Natural killer cell treated with Interleukin-12 subunit alpha and Interleukin-12 subunit beta and Interleukin-15 and Interleukin-18, amount 100 ng/mL, for 72 hours (primary cell): ENCODE data around the gene CARNS1. TPM values are rescaled to one million over a fixed set of nuclear protein-coding genes. Genes with fewer than 3 reads are reported as not detected.

Experiments
- ATAC-seq, 2 donors: fragments of 150-1000 bp; cut with Tn5 transposase in 1 of 2; sonication (Bioruptor Pico), chemical (Tn5 transposase) in 1 of 2; 2 replicates each; pipeline ENCODE4 v1.10.0; 2021
- DNase-seq: peaks from one replicate; pipeline ENCODE4 v3.0.0; 2022; ENCODE audit warnings: low spot score
- H3K27ac Mint-ChIP-seq, 2 donors: 1 replicate in 1 of 2; 2 replicates in 1 of 2; pipeline ENCODE4 v1.8.0; 2022; ENCODE audit warnings: mixed read lengths in 2 of 2, mild to moderate bottlenecking in 1 of 2, moderate library complexity in 1 of 2
- H3K27me3 Mint-ChIP-seq, 2 donors: 1 replicate in 1 of 2; 2 replicates in 1 of 2; pipeline ENCODE4 v1.8.0; 2022; ENCODE audit warnings: mixed read lengths in 2 of 2
- H3K36me3 Mint-ChIP-seq: one replicate; pipeline ENCODE4 v1.8.0; 2022; ENCODE audit warnings: mixed read lengths
- H3K4me1 Mint-ChIP-seq, 2 donors: 1 replicate in 1 of 2; 2 replicates in 1 of 2; pipeline ENCODE4 v1.8.0; 2022; ENCODE audit warnings: low read depth in 2 of 2, mixed read lengths in 2 of 2, mild to moderate bottlenecking in 1 of 2
- H3K4me3 Mint-ChIP-seq: one replicate; pipeline ENCODE4 v1.8.0; 2022; ENCODE audit warnings: mixed read lengths
- H3K9me3 Mint-ChIP-seq: 2 replicates; pipeline ENCODE4 v1.8.0; 2022; ENCODE audit warnings: mixed read lengths
- total RNA-seq, 2 donors: library from RNA; stranded (reverse); gene quantifications; one replicate each; pipeline ENCODE4 v1.2.3, GENCODE V29; 2022

CARNS1 gene
- total RNA-seq, 2 donors from 2014 or later: 2.3 to 4.9 TPM

DNA sequence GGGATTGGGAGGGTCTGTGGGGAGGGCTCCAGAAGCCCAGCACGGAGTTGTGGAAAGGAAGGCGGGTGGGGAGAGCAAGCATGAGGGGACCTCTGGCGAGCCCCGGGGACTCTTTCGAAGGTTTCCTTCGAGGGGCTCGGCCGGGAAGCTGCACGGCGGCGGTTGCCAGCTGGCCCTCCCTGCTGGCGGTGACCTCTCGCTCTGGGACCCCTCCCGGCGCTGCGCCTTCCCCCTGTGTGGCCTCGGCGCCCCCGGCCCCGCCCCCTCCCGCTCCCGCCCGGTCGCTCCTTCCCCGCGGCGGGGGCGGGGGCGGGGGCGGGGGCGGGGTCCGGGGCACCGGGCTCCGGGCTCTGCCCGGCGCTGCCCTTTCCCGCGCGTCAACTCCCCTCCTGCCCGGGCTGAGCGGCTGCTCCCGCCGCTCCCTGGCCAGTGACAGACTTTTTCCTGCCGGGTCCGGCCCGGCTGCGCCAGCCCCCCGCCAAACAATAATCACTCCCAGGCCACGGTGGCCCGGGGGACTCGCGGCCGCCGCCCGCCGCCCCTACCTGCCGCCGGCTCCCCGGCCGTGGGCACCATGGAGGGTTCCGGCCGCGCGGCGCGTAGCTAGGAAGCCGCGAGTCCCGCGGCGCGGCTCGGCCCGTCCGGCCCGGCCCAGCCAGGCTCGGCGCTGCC, 43.0 kb upstream of the CARNS1 start:
- H3K4me1 Mint-ChIP-seq: peaks cover 44 to 53% of the 10 kb centered on the region in 2 donors
- DNase-seq: no peak
- peaks cover 14 to 16% of the 10 kb centered on the region in 2 donors for H3K27me3 Mint-ChIP-seq
- peak in 1 of 2 donors; percentile 8 for ATAC-seq
- no peak overlapping the region for H3K27ac Mint-ChIP-seq
- H3K9me3 Mint-ChIP-seq: no peaks in the 10 kb centered on the region
- no peak overlapping the region for H3K4me3 Mint-ChIP-seq
- no peaks in the 10 kb centered on the region for H3K36me3 Mint-ChIP-seq

DNA sequence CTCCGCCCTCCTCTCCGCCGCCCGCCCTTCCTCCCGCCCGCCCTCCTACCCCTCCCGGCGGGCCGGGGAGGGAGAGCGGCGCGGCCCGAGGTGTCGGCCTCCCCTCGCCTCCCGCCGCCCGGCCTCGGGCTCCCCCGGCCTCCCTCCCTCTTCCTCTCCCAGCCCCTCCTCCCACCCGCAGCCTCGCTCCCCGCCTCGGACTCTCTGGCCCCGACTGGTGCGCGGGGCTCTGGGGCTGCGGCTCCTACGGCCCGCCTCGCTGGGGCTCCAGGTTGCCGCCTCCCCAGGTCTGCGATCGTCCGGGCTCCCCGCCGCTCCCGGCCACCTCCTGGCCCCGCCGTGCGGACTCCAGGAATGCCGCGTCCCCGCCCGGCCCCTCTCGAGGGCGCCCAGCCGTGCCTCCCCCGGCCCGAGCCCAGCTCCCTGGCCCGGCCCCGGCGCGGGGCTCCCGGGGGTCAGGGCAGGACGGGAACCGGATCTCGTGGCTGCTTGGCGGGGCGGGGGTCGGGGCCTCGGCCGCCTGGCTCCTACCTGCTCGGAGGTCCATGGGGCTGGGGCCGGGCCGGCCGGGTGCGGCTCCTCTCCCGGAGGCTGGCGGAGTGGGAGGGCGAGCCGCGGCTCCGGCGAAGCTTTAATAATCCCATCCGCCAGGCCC, 42.4 kb upstream of the CARNS1 start, which contains the start of gene CLCF1:
Gene CLCF1 (minus strand): TSS at position 606 of the 655 bp plus-strand sequence. CDS start 59 bp downstream, at position 547.
- Mint-ChIP-seq H3K27ac (peak within 1 kb of the TSS; percentile 60 to 84), H3K27me3 (peaks cover 14 to 16% of the 10 kb centered on the region in 2 donors), H3K36me3 (no peaks in the 10 kb centered on the region), H3K4me3 (peak within 1 kb of the TSS; percentile 87), H3K4me1 (peaks cover 38 to 47% of the 10 kb centered on the region in 2 donors), H3K9me3 (no peaks in the 10 kb centered on the region)
- DNase-seq: no peak
- peak; percentile 52 to 66 for ATAC-seq

DNA sequence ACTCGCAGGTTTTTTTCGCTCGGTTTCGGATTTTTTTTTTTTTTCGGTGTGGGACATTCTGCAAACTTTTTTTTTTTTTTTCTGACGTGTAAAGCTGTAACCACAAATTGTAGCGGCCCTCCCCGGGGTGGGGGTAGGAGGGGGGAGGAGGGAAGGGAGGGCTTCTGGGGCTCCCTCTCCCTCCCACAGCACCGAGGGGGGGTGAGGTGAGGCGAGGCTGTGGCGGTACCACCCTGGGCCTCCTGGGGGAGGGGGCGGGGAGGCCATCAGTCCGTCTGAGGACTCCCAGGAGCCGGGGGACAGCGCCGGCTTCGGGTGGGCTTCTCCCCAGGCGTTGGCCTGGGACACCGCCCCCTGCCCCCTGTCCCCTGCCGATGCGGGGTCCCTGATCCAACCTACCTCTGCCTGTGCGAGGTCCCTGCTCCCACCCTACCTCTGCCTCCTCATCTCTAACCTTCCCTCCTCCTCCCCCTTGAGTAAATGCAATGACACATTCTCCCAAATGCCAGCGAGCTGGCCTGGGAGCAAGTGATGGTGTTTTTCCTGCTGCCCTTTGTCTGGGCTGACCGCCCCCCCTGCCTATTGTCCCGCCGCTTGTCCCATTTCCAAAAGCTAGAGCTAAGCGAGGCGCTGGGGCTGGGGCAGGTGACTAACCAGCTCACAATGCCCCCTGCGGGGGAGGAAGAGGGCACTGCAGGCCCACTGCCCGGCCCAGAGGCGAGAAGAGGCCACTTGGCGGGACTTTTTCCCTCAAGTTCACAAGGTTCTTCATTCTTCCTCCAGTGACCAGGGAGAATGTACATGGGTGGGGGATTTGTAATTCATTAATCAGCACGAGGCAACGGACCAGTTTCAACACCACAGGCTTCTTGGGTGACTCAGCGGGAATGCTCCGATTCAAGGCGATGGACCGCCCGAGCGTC, 41.6 kb upstream of the CARNS1 start:
- peak overlapping the region; percentile 60 to 84 for H3K27ac Mint-ChIP-seq
- peaks cover 30 to 39% of the 10 kb centered on the region in 2 donors for H3K4me1 Mint-ChIP-seq
- H3K27me3 Mint-ChIP-seq: peaks cover 14 to 16% of the 10 kb centered on the region in 2 donors
- H3K4me3 Mint-ChIP-seq: peak overlapping the region; percentile 87
- H3K36me3 Mint-ChIP-seq: no peaks in the 10 kb centered on the region
- DNase-seq: peak; percentile 80
- no peaks in the 10 kb centered on the region for H3K9me3 Mint-ChIP-seq
- peak; percentile 64 to 75 for ATAC-seq

DNA sequence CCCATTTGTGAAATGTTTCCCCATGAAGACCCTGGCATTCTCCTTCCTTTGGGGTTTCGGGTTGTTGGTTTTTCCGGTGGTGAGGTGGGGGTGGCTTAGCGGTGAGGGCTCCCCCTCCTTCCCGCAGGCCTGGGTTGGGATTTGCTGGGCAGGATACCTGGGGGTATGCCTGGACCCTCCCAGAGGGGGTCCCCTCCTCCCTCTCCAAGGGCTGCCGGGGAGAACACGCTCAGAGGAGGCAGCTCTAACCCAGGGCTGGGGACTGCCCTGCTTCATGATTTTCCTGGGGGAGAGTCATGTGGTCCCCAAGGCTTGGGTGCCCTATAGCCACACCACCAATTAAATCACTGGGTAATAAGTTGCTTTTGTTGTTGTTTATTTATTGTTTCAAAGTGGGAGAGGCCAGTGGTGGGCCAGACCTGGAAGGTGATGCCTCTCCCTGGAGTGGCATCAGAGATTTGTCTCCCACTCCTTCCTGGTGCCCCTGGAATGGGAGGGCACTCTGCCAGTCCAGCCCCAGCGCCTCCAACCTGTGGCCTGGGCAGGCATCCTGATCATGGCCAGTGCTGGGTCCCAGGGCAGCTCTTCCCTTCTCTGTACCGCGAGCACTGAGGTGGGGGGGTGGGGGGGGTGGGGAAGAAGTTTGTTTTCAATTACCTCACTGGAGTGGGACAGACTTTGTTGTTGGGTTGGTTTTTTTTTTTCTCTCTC, 40.8 kb upstream of the CARNS1 start:
- no peak for ATAC-seq
- Mint-ChIP-seq H3K4me3 (peak overlapping the region; percentile 87), H3K27ac (peak overlapping the region; percentile 60 to 84), H3K36me3 (no peaks in the 10 kb centered on the region), H3K27me3 (peaks cover 14 to 16% of the 10 kb centered on the region in 2 donors), H3K9me3 (no peaks in the 10 kb centered on the region), H3K4me1 (peaks cover 22 to 31% of the 10 kb centered on the region in 2 donors)
- no peak for DNase-seq

DNA sequence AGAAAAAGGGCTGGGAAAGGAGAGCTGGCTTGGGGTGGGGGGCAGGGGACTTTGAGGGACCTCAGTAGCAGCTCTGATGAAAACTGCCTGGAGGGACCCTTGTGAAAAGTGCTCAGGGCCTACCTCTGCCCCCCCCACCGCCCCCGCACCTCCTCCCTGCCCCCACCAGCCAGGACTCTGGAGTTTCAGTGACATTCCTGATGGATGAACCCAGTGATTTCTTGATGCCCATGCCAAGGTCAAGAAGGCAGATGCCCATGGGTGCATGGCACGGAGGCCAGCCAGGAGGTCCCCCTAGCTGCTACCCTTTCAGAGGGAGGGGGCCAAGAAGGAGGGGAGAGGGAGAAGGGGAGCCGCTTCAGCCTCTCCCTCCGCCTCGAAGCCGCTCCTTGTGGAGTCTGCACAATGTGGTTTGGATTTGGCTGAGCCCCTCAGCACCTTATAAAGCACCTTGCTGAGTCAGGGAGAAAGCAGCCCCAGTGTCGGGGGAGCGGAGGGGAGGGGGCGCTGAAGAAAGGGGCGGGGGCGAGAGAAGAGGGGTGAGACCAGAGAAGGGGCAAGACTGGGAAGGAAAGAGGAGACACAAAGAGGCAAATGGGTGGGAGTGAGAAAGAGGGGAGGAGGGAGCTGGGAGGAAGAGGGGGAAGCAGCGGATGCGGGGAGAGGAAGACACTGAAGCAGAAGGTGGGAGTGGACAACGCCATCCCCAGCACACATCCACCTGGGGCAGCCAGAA, 40.0 kb upstream of the CARNS1 start:
- Mint-ChIP-seq H3K4me1 (peaks cover 19 to 29% of the 10 kb centered on the region in 2 donors), H3K9me3 (no peaks in the 10 kb centered on the region), H3K27ac (no peak overlapping the region), H3K4me3 (no peak overlapping the region), H3K36me3 (no peaks in the 10 kb centered on the region), H3K27me3 (peaks cover 12 to 14% of the 10 kb centered on the region in 2 donors)
- ATAC-seq (no peak), DNase-seq (no peak)

DNA sequence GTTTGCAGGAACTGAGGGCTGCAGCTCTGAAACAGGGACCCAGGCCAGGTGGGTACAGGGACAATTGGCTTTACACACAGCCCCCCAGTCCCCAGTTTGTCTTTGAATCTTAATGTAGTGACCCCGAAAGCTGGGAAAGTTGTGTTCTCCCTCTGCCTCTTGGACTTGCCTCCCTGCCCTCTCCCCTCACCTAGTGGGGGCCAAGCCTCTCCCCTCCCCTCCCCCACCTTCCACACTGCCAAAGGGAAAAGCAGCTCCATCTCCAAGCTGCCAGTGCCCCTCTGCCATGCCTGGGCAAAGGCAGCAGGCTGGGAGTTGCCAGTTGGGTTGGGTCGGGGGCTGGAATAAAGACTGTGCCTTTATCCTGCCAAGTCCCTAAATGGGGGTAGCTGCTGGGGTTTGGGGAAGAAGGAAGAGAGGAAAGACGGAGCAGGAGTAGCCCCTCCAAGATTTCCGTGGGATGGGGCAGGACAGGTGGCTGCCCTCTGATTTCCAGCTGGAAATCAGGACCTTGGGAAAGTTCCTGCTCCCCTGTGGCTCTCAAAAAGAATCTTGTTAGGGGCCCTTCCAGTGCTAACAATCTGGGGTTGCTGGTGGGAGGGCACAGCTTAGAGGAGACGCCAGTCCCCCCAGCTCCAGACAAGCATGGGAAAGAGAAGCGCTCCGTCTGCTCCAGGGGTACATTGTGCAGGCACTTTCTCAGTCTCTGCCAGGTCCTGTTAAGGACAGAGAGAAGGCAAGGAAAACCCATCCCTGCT, 39.2 kb upstream of the CARNS1 start:
- Mint-ChIP-seq H3K27me3 (peaks cover 7% of the 10 kb centered on the region in 2 donors), H3K4me3 (no peak overlapping the region), H3K27ac (no peak overlapping the region)

DNA sequence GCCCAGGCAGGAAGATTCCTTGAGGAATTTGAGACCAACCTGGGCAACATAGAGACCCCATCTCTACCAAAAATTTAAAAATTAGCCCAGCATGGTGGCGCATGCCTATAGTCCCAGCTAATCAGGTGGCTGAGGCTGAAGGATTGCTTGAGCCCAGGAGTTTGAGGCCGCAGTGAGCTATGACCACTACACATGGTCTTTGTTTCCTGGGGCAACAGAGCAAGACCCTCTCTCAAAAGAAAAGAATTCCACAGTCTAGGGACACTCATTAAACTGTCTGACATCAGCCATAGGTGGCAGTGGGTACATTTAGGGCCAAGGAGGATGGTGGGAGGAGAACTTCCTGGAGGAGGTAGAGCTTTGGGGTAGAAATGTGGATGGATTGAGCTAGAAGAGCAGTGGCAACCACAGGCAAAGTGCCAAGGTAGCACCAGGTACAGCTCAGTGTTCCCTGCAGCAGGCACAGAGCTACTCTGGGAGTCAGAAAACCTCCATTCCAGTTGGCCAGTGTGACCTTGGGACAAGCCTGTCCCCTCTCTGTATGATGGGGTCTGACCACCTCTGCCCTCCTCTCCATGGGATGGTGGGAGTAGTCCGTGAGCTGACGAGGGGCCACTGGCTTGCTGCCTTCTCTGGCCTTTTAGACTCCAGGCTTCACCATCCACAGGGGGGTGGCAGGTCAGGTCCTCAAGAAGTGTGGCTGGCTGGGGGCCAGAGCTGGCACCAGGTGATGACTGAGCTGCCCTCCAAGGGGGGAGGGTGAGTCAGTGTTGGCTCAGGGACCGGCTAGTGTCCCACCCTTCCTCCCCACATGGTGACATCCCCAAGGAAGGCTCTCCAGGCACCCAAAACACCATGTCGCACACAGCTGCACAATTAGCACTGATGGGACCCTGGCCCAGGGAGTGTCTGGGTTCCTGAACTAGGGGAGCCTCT, 38.3 kb upstream of the CARNS1 start:
- Mint-ChIP-seq H3K36me3 (no peaks in the 10 kb centered on the region), H3K27me3 (no peaks in the 10 kb centered on the region), H3K4me1 (peaks cover 14 to 25% of the 10 kb centered on the region in 2 donors), H3K4me3 (no peak overlapping the region), H3K9me3 (no peaks in the 10 kb centered on the region), H3K27ac (no peak overlapping the region)
- no peak for ATAC-seq
- DNase-seq: no peak

More for the DNA sequence above, 39.2 kb upstream of the CARNS1 start:
- H3K36me3 Mint-ChIP-seq: no peaks in the 10 kb centered on the region
- DNase-seq (no peak), ATAC-seq (no peak)
- H3K4me1 Mint-ChIP-seq: peaks cover 19 to 29% of the 10 kb centered on the region in 2 donors
- no peaks in the 10 kb centered on the region for H3K9me3 Mint-ChIP-seq

DNA sequence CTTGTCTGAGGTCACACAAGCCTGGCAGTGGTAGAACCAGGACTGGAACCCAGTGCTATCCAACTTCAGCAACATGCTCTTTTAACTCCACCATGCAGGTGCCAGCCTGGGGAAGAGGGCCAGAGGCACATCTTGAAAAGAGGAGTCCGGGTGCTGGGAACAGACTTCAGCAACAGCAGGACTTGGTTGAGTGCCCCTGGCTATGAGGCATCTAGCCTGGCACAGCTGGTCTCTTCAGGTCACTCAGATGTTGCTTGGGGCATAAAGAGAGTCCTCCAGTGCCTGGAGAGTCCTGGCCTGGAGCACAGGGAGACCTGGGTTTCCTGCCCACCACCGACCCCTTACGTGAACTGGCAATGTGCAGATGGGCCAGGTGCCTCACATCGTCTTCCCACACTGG, 36.9 kb upstream of the CARNS1 start:
- ATAC-seq: no peak
- no peak overlapping the region for H3K4me3 Mint-ChIP-seq
- no peak overlapping the region for H3K27ac Mint-ChIP-seq
- no peaks in the 10 kb centered on the region for H3K36me3 Mint-ChIP-seq
- DNase-seq: no peak
- no peaks in the 10 kb centered on the region for H3K9me3 Mint-ChIP-seq
- peaks cover 19 to 29% of the 10 kb centered on the region in 2 donors for H3K4me1 Mint-ChIP-seq
- no peaks in the 10 kb centered on the region for H3K27me3 Mint-ChIP-seq

DNA sequence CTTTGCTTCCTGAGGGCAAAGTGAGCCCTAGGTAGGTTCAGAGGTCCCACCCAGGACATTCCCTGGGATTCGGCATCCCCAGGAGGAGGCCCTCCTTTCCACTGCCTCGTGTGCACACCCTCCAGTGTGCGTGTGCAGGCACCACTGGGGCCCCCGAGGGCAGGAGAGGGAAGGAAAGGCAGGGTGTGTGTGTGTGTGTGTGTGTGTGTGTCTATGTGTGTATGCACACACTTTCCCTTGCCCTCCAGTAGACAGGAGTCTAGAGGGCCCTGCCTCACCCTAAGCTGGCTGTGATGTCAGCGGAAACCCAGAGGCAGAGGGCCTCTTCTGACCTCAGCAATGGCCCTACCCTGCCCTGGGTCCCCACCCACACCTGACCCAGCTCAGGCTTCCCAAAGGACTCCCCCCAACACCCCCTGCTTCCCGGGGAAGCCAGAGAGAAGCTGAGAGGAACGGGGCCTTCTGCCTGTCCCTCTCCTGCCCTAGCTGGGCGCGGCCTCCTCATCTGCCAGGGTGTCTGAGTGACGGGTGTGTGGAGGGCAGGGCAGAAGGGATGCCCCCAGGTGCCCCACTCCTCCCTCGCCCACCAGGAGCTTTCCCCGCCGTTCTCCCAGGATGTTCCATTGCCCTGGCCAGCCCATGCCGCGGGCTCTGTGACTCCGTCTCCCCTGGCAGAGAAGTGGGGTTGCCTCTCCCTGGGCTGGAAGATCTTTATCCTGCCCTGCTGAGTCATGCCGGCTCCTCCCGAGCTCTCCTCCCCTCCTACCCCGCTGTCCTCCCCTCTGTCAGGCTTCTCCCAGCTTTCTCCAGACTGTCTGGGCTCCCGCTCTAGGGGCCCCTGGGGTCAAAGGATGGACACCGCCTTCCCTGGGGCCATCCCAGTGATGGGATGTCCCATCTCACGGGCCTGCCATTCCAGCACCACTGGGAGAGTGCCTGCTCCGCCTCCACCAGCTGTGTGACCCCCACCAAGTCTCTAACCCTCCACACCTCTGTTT, 36.1 kb upstream of the CARNS1 start:
- ATAC-seq: no peak
- Mint-ChIP-seq H3K27ac (no peak overlapping the region), H3K27me3 (no peaks in the 10 kb centered on the region), H3K4me1 (peaks cover 14 to 21% of the 10 kb centered on the region in 2 donors), H3K9me3 (no peaks in the 10 kb centered on the region), H3K36me3 (no peaks in the 10 kb centered on the region), H3K4me3 (no peak overlapping the region)
- no peak for DNase-seq

DNA sequence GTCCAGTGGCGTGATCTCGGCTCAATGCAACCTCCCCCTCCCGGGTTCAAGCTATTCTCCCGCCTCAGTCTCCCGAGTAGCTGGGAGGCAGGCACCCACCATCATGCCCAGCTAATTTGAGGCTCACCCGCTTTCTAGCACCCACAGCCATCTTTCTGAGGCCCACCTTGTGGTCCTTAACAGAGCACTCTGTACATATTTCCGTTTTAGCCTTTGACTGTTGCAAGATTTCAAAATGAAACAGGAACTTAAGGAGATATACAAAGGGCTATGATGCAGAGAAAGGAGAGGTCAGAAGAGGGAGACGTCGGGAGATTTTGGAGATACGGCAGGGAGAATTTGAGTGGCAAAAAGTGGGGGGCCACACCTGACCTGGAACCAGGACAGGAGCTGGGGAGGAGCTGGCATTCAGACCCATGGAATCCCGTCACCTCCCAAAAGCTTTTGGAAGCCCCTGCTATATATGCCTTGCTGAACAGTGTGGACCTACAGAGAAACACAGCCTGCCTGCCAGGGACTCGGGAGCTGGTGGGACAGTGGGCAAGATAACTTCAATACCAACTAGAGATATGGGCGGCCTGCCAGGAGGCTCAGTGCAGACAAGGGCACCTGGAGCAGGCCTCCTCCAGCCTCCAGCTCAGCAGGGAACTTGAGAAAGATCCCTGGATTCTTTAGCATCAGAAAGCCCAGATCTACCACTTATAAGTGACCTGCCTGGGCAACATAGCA, 34.1 kb upstream of the CARNS1 start:
- Mint-ChIP-seq H3K4me3 (peak overlapping the region; percentile 16), H3K4me1 (peaks cover 13 to 17% of the 10 kb centered on the region in 2 donors), H3K36me3 (no peaks in the 10 kb centered on the region), H3K27ac (peak overlapping the region; percentile 57 to 63), H3K27me3 (peaks cover 0 to 6% of the 10 kb centered on the region in 2 donors), H3K9me3 (no peaks in the 10 kb centered on the region)
- ATAC-seq: no peak
- no peak for DNase-seq
